Cerebellar nuclear complex (tissue), 1 donor: Measurements from ENCODE around the gene MYRIP.
A peak's percentile ranks its signal among the peaks of the same experiment; 100 is the strongest.
"Not testable (repeated sequence)": the region's sequence is repeated elsewhere in the genome, so short reads cannot be mapped to it uniquely, and the experiment has no call there.

ENCODE experiments used
- DNase-seq, 2 experiments: peaks; one replicate each; lab custom pipeline; 2025; lab: John Stamatoyannopoulos, UW

Gene MYRIP

DNA sequence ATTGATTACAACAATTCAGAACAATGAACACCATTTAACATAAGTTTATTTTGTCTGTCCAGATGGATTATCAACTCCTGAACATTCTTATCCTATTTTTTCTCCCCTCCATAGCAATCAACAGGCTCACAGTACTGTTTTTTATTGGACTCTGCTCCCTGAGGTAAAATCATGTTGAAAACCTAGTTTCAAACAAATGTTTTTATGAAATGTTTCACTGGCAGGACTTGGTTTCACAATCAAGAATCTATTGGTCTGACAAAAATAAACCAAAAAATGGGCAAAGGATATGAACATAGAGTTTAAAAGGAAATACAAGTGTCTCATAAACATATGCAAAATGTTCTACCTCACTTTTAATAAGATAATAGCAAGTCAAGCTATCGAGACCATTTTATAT lies 2.6 kb upstream of the MYRIP start:
- no peak for DNase-seq

DNA sequence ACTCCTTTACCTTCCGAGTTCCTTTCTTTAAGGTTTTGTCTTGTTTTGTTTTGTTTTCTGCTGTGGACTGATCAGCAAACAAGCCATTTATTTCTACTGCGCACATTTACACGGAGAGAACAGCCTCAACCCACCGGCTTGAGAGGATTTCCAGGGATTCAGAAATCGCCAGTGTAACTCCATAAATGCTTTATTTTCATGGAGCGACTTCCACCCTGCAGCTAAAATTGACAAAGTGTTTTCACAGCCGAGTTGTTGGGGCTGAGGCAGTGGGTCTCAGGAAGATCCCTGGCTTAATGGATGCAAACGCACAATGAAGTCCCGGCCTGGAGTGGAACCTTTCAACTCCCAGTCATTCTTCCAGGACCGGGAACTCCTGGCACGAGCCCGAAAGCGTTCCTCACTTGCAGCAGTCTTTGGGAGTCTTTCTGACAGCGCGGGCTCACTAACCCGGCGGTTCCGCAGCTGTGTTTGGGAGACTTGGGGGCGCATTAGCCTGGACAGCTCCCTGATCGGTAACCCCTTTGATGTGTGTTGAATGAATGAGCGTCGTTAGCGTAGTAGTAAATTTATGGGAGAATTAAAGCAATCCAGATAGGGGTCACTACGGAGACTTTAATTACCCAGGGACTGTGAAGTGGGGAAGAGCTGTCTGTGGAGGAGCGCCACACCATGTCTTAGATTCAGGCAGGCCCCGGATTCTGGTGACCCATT lies 785 bp upstream of the MYRIP start:
- peak in 1 of 2 experiments; percentile 37 for DNase-seq

DNA sequence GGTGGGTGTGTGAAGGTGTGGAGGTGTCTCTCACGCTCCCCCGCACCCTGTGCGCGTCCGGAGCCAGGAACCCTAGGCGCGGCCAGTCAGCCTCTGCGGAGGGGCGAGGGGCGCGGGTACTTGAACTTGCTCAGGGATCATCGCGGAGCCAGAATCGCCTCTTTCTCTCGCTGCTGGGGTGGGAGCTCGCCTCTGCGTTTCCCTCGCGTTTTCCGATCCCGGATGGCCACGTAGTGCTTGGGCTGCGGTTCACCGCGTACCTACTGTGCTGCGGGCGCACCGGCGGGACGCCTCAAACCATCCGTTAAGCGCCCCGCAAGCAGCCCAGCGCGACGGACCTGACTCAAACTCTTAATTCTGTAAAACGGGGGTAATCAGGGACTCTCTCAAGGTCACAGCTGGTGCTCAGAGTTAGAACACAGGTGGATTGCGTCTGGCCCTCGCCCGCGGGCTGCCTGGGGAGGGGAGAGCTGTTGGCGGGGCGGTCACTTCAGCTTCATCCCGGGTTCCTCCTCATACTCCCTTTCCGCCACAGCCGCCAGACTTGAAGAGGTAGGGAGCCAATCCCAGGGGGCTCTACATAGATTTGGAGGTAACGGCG lies 686 bp downstream of the MYRIP start:
- no peak for DNase-seq

DNA sequence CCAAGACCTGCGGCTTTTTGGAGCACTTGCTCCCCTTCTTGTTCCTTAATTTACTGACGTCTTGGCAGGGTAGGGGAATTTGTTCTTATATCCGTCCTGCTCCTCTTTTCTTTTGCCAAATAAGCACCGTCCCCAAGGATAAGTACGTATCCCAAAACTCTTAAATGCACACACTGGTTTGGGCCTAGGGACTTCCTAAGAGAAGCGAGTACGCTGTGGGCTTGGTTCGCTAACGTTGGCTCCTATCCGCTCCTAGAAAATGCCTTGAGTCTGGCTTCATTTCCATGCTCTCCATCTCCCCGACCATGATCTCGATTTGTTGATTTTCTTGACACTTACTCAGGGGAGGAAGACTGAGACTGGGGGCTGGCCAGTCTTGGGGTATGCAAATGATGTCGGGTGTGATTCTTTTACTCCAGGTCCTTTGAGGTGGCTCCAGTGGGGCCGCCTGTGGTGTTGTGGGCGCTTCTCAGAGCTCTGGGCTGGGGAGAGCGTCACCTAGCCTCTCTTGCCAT lies 1.3 kb downstream of the MYRIP start:
- DNase-seq: no peak

DNA sequence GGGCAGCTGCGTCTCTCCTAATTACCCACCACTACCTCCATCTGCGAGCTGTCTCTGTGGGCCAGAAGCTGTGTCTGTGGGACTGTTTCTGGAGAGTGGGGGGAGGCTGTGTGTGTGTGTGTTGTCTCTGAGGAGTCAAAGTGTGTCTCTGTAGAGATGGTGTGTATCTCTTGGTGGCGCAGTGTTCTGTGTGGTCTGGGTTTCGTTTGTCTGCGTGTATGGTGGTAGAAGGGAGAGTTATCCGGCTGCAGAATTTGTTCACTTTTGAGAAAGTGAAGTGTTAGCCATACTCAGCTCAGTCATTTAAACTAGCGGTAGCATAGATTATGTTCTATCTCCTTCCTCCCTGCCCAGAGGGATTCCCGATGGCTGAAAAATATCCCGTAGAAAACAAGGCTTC lies 2.2 kb downstream of the MYRIP start:
- peak in 1 of 2 experiments; percentile 22 for DNase-seq

DNA sequence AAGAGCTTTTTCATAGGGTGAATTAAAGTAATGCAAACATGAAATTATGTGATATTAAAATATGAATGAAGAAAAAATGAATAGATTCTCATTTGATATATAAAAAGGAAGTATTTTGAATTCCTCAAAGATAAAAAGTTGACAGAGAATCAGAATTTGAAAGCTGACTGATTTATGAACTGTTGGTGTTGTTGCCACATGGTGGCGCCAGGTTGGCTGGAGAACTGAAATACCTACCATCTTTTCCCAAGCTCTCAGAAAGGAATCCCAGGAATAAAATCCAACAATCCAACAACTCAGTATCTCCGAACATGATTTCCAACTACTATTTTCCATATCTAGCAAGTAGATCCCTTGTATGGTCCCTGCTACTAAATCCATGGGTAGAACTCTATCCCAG lies 3.1 kb downstream of the MYRIP start:
- no peak for DNase-seq

DNA sequence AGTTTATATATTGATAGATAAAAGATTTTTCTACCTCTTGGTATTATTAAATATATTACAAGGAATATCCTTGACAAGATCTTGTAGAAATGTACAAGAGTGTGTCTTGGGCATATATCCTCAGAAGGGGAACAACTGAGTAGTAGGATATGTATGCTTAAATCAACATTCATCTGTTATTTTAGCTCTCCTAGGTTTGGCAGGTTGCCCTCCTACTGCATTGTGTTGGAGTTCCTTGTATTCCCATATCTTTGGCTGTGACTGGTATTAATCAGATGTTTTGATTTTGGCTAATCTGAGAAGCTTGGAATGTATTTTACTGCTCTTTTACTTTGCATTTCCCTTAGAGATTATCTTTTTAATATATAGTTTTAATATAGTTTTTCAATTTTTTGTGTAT lies 4.6 kb downstream of the MYRIP start:
- DNase-seq: no peak

DNA sequence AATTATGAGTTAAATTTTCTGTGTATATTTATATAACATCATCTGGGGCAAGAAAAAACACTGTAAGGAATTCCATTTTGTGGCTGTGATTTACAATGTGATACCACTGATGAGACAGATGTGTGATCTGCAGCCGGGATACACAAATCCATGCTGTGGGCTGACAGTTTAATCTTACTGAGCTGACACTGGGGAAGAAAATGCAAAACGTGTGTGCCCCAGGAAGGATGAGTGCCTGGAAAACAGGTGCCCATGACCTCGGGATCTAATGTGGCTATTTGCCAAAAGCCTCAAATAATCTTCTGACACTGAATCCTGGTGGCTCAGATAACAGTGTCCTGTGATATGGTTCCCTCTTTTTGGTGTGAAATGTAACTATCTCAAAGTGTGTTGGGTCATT lies 10.5 kb downstream of the MYRIP start:
- no peak for DNase-seq

DNA sequence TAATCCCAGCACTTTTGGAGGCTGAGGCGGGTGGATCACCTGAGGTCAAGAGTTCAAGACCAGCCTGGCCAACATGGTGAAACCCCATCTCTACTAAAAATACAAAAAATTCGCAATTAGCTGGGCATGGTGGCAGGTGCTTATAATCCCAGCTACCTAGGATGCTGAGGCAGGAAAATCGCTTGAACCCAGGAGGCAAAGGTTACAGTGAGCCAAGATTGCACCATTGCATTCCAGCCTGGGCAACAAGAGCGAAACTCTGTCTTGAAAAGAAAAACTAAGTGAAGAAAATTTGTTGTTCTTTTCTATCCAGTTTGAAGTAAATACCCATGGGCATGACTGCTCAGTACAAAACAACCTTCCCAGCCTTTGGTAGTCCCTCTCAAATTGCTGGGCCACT lies 24.4 kb downstream of the MYRIP start:
- DNase-seq: not testable (repeated sequence)

DNA sequence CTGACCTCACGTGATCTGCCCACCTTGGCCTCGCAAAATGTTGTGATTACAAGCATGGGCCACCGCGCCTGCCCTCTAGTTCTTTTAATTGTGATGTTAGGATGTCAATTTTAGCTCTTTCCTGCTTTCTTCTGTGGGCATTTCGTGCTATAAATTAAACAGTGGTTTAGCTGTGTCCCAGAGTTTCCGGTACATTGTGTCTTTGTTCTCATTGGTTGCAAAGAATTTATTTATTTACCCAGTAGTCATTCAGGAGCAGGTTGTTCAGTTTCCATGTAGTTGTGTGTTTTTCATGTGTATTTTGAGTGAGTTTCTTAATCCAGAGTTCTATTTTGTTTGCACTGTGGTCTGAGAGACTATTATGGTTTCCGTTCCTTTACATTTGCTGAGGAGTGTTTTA lies 30.1 kb downstream of the MYRIP start:
- no peak for DNase-seq

DNA sequence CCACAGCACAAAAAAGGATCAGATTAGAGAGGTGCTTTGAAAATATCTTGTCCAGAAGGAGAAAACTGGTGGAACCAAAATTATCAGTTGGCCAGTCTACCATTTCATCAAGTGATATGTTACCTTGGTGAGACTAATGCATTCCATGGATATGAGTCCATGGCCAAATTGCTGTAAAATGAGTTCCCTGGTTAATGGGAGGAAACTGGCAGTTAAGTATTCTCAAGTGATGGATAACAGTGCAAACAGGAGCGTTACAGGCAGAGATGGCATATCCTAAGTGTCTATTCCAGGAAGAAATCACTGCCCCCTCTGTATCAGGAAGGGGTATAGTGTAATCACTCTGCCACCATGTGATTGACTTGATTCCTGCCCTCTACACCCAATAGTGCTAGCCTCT lies 34.0 kb downstream of the MYRIP start:
- DNase-seq: no peak

DNA sequence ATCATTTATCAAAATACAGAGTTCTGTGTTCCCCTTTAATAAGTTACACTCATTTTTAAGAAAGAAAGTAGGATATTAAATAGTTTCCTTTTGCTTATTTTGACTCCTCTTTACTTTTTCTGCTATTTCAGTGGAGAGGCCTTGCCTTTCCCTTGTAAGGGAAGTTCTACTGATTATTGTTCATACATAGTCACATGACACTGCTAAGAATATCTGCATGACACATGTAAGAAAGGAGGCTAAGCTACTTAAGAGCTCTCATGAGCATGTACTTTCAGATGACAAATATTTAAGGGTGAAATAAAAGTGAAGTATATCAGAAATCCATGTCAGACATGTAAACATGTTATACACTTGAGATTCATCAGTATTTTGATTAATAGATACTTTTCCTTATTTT lies 39.0 kb downstream of the MYRIP start:
- DNase-seq: no peak

DNA sequence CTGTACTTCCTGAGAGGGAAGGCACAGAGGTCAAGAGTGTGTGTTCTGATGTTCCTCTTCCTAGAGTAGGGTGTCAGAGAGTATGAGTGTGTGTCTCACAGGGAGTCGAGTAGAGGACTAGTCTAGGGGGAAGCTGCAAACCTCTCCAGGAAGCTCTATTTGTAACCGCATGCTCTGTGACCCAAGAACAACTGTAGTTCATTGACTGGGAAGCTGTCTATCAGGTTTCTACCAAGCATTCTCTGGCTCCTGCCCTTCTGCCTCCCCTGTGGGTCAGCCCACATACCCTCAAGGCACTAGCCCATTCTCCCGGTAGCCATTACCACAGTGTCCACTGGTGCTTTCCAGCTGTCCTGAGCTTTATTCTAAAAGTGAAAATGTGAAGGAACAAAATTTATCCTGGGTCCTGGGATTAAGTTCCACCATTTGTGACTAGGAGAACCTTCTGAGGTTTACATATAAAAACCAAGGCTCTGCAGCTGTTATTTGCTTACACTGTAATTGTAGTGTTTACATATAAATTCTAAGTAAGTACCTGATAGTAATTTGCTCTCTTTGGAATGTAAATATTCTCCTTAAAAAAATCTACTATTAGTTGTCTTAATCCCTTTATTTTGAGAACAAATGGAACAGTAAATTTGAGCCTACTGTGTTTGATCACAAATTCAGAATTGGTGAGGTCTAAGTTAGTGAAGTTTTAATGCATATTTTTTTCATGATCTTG lies 40.7 kb downstream of the MYRIP start:
- no peak for DNase-seq

DNA sequence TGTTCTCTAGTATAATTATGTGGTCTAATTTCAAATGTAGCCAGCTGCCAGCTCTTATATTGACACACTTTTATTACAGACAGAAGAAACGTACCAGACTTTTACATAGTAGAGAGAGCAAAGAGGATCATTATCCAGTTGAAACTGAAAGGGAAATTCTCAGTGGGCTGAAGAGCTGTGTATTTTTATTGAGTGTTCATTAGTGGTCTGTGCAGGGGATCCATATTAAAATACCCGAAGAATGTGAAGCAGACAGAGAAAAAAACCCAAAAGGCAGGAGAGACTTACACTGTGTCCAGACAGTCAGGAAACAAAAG lies 41.3 kb downstream of the MYRIP start:
- DNase-seq: no peak

DNA sequence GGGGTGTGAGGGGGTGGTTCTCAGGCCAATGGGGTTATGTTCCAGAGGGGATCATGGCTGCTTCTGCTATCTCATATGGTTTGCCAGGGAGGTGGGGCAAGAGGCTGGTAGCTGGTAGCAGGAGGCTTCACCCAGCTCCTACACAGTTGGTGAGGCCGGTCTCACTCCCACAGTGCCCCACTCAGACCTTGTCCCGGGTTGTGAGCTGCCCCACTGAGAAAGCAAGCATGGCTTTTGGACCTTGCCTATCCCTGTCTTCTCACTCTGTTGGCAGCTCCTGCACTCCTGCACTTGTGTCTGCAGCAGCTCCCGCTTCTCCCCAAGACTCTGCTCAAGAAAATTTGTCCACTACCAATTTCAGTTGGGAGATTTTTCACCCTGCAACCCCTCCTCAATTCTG lies 46.1 kb downstream of the MYRIP start:
- DNase-seq: no peak

DNA sequence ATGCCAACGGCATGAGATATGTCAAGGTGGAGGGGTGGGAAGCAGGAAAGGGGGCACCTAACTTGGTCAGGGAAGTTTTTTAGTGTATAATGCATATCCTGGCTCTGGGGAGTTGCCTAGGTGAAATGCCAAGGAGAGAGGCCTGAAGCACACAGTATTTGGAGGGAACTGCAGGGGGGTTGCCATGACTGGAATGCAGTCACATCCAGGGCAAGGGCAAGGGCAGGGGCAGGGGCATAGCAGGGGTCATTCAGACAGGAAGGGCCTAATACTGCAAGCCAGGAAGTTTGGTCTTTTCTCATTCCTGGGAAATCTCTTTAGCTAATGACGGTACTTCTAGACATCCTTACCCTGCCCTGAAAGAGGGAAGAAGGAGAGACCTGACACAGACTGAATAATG lies 60.5 kb downstream of the MYRIP start:
- DNase-seq: no peak

DNA sequence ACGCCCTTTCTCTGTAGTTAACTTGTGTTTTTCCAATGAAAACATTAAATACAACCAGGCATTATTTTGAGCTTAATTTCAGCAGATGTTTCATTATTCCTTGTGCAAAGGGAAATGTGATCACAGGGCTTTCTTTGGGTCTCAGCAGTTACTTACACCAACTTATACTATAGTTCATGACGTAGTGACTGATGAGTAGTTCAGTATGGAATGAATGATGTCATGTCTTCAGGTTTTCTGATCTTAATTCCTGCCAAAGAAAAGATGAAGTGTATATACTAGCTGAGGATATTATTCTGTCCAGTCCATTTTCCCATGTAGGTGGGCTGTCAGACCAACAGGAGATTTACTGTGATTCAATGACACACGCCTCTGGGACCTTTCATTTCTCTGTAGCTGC lies 61.3 kb downstream of the MYRIP start:
- no peak for DNase-seq

DNA sequence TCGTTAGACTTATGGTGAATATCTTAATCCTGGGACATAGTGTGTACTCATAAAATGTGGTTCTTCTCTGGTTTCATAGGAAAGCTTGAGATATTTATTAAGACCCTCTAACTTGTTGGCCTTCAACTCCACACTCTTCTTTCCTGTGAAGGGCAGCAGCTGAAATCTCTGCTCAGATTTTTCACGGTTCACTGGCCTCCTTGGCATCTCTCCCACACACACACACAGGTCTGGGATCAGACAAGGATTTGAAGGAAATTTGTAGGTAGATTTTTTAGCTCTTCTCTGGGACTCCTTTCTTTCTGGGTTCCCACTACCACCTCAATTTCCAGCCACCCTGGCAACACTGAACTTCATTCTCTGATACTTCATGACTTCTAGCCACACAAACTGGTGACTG lies 70.2 kb downstream of the MYRIP start:
- DNase-seq: no peak

DNA sequence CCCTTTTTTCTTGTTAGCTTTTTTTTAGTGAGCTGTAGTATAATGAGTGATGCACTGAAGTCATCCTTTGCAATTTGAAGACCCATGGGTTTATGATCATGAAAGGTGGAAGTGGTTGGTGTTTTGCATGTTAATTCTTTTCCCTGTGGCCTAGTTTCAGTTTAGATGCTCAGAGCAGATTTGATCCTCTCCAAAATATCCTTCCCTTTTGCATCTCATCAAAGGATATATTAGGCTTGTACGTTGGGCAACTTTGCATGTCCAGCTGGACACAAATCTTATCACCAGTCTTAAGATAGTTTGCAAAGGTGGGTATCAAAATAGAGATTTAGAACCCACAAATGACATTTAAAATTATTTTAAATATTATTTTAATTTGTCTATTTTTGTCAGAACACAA lies 72.7 kb downstream of the MYRIP start:
- DNase-seq: no peak

DNA sequence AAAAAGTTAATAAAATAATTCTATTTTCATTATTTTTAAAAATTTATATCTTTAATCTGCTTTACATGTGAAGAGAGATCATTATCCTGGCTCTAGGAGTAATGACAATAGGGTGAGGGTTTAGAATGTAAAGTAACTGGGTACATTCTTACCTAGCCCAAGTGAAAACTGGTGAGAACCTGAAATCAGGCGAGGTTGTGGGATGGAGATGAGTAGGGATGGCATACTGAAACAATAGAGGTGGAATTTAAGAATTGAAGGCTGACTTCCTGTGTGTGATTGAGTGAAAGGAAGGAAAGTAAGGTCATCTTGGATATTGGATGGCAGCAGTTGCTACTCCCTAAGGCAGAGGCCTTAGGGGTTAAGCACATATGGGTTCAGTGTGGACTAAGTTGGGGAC lies 82.7 kb downstream of the MYRIP start:
- DNase-seq: no peak

DNA sequence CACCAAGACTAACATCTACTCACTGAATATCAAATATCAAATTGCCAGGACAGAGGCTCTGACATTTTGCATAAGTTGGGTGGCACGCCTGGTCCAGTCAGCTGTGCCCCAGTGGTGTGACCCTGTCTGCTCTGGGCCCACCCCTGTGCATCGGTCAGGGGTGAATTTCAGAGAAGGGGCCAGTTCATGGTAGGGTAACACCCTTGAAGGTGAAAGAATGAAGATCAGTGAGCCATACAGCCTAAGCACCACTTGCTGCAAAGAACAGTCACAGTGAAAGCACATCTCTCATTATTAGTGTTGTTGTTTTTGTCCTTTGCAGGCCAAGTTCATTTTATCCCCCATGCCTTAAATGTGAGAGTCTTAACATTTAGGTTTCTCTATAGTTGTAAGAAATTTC lies 86.8 kb downstream of the MYRIP start:
- no peak for DNase-seq

DNA sequence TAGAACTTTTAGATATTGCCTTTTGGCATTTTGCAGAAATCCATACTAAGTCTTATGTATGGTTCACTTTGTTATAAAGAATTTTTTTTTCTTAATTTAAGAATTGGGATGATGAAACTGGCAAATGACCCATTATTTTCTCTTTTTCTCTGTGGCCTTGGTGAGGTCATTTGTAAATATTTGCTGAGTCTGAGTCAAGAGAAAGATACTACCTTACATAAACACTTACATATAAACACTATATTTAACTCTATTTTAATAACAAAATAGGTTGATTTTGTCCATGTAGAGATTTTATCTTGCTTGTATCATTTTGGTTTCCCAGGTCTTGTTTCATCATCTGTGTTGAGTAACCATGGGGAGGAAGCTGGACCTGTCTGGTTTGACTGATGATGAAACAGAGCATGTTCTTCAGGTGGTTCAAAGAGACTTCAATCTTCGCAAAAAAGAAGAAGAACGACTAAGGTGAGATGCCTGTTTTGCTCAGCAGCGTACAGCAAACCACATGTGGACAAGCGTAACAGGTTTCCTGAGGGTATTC lies 91.1 kb downstream of the MYRIP start:
- no peak for DNase-seq

DNA sequence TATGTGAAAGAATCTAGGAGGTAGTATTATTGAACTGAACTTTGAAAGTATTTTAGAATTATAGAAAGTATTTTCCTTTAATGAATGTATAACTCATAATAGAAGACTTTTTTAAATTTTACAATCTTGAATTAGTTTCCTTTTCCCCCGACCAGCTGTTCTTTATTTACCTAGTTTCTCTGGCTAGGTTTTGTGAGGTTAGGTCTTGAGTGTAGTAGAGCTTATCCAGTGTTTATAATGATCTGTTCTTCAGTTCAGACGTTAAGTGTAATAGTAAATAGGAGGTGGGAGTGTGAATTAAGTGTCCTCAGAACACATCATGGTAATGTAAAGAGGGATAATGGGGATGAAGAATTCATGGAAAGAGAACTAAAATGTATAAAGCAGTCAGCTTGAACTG lies 93.8 kb downstream of the MYRIP start:
- no peak for DNase-seq
